Activated CD8-positive, alpha-beta memory T cell treated with anti-CD3 and anti-CD28 coated beads, Interleukin-2, amount 50 U/mL, for 48 hours (primary cell): ENCODE data around the gene SPANXB1.
"Not testable (repeated sequence)": the region's sequence is repeated elsewhere in the genome, so short reads cannot be mapped to it uniquely, and the experiment has no call there.

ENCODE experiments used
- DNase-seq: peaks from one replicate; pipeline ENCODE4 v3.0.0-alpha.2; 2020

Gene SPANXB1, protein sequence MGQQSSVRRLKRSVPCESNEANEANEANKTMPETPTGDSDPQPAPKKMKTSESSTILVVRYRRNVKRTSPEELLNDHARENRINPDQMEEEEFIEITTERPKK

DNA sequence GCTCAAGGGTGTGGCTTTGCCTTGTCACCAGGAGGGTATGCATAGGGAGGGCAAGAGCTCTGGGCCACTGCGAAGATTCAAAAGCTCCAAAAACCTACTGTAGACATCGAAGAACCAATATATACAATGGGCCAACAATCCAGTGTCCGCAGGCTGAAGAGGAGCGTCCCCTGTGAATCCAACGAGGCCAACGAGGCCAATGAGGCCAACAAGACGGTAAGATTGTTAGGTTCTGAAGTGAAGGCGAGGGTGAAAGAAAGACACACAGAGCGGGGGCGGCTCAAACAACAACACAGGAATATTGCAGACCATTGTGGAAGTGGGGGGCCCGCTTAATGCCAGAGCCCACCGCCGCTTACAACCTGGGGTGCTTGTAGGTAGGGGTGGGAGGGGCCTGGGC, at the start of gene SPANXB1:
Gene SPANXB1, plus strand, starts transcription at position 27 of the 400 bp plus-strand sequence. Its CDS starts 100 bp downstream, at position 127.
- not testable (repeated sequence) for DNase-seq

DNA sequence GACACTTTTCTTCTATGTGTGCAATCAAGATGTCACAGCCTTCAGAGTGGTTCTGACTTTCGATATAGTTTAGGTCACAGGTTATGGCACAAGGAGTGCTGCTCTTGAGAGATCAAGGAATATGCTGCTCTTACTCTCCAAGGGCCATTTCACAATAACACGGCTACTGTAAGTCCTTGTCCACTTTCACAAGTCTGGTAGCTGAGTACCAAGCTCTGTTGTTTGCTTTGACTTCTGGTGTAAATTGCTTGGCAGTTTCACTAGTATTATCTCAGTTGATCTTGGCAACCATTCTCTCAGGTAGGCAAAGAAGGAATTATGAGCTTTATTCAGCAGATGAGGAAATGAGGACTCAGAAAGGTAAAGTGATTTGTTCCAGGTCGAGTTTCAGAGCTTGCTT, 35.4 kb upstream of the SPANXB1 start:
- no peak for DNase-seq

GRCh38 chrX:140971099-140971795, 31.1 kb upstream of the SPANXB1 start:
- no peak for DNase-seq

GRCh38 chrX:140975472-140975871, 26.9 kb upstream of the SPANXB1 start:
- no peak for DNase-seq

- no peak for DNase-seq
These were observed 22.1 kb upstream of the SPANXB1 start for GRCh38 chrX:140980271-140980670.

GRCh38 chrX:140983730-140984129, 18.7 kb upstream of the SPANXB1 start:
- no peak for DNase-seq

- DNase-seq: not testable (repeated sequence)
These were observed 2.8 kb downstream of the SPANXB1 start for GRCh38 chrX:141005243-141005642.

GRCh38 chrX:141044246-141044645, 41.9 kb downstream of the SPANXB1 start:
- not testable (repeated sequence) for DNase-seq

- not testable (repeated sequence) for DNase-seq
These were observed 47.5 kb downstream of the SPANXB1 start for GRCh38 chrX:141049878-141050277.

GRCh38 chrX:141052098-141052497, 49.7 kb downstream of the SPANXB1 start:
- not testable (repeated sequence) for DNase-seq
